ENCODE results near the gene HTR3A.
"Not testable (repeated sequence)": the region's sequence is repeated elsewhere in the genome, so short reads cannot be mapped to it uniquely, and the experiment has no call there.

Gene HTR3A

DNA sequence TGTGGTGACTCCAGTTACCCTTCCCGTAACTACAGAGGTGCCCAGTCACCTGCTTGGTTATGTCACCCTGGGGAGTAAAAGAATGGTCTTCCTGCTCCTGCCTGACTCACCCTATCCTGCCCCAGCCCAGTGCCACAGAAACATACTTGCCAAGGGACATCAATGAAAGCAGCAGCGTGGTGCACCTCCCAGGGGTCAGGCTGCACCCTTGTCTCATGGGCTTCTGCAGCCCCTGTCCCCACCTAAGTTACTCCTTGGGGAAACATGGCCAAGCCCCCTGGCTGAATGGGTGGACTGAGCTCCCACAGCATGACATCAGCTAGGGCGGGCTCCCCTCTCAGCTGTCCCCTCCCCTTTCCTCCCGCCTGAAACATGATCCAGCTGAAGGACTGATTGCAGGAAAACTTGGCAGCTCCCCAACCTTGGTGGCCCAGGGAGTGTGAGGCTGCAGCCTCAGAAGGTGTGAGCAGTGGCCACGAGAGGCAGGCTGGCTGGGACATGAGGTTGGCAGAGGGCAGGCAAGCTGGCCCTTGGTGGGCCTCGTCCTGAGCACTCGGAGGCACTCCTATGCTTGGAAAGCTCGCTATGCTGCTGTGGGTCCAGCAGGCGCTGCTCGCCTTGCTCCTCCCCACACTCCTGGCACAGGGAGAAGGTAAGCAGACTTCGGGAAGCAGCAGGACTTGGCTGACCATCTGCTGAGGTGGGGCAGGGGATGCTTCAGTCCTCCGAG lies at the start of gene HTR3A:
Gene HTR3A (plus strand): TSS at position 368 of the 730 bp plus-strand sequence. CDS start 218 bp downstream, at position 586.
- no peak for DNase-seq (ENCODE audit: low spot score)

DNA sequence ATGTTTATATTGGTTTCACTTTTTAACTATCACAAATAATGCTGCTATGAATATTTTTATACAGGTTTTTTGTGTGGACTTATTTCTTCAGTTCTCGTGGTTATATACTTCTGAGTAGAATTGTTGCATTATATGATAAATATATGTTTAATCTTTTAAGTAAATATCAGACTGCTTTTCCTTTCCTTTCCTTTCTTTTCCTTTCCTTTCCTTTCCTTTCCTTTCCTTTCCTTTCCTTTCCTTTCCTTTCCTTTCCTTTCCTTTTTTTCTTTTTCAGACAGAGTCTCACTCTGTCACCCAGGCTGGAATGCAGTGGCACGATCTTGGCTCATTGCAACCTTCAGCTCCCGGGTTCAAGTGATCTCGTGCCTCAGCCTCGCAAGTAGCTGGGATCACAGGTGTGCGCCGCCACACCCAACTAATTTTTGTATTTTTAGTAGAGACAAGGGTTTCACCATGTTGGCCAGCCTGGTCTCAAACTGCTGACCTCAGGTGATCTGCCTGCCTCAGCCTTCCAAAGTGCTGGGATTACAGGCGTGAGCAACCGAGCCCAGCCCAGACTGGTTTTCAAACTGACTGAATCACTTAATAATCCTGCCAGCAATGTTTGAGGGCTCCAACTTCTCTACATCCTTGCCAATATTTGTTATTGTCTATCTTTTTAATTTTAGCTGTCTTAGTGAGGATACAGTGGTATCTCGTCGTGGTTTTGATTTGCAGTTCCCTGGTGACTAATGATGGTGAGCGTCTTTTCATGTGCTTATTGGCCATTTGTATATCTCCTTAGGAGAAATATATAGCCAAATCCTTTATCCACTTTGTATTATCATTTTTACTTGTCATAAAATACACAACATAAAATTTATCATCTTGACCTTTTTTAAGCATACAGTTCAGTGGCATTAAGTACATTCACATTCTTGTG lies 48.4 kb upstream of the HTR3A start:
- DNase-seq (ENCODE audit: low spot score): no peak

DNA sequence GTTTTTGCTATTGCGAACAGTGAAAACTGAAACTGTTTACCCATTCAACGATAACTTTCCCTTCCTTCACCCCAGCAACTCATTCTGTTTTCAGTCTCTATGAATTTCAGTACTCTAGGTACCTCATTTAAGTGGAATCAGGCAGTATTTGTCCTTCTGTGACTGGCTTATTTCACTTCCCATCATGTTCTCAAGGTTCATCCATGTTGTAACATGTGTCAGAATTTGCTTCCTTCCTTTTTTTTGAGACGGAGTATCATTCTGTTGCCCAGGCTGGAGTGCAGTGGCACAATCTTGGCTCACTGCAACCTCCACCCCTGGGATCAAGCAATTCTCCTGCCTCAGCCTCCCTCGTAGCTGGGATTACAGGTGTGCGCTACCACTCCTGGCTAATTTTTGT lies 46.6 kb upstream of the HTR3A start:
- no peak for DNase-seq (ENCODE audit: low spot score)

GRCh38 chr11:113932788-113933187 lies 42.1 kb upstream of the HTR3A start:
- no peak for DNase-seq (ENCODE audit: low spot score)

- not testable (repeated sequence) for DNase-seq (ENCODE audit: low spot score)
Measured at GRCh38 chr11:113934193-113934592, 40.7 kb upstream of the HTR3A start.

DNA sequence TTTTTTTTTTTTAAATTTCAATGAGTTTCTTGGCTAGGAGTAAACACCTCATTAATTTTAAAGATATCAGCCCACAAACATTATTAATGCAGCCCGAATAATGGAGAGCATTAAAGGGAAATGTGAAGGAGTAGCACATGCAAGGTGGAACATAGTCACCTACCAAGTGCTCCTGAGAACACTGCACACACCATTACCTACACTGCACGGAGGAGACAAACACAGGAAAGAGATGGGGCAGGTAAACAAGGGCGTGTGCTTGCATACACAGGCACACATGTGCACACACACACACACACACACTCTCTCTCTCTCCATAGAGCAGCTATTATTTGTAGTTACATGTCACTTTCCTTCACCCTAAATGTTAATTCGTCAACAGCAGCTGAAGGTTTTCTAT lies 40.1 kb upstream of the HTR3A start:
- DNase-seq (ENCODE audit: low spot score): no peak

DNA sequence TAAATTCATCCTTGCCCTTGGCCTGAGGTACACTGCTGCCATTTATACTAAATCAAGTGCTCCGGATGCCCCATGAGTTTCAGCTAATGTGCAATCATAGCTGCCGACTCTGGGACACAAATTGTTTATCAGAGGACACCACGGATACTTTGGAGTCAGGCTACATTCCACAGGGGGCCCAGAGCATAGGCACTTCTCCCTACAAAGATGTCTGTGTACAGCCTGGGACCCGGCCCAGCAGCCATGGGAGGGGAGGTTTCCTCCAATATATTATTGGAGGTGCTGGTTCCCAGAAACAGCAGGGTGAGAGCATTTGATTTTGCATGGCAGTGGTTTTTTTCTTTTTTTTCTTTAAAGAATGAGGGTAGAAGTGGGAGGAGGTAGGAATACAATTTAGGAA lies 39.0 kb upstream of the HTR3A start:
- DNase-seq (ENCODE audit: low spot score): no peak

- no peak for DNase-seq (ENCODE audit: low spot score)
Measured at GRCh38 chr11:113937918-113938317, 37.0 kb upstream of the HTR3A start.

DNA sequence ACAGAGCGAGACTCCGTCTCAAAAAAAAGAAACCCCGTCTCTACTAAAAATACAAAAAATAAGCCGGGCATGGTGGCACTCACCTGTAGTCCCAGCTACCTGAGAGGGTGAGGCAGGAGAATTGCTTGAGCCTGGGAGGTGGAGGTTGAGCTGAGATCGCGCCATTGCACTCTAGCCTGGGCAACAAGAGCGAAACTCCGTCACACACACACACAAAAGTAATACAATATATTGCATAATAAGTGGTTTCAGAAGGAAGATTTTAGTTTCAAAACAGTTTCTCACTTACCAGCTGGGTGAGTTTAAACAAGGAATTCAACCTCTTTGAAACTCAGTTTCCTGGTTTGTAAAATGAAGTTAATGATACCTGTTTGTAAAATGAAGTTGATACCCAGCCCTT lies 32.7 kb upstream of the HTR3A start:
- DNase-seq (ENCODE audit: low spot score): no peak

DNA sequence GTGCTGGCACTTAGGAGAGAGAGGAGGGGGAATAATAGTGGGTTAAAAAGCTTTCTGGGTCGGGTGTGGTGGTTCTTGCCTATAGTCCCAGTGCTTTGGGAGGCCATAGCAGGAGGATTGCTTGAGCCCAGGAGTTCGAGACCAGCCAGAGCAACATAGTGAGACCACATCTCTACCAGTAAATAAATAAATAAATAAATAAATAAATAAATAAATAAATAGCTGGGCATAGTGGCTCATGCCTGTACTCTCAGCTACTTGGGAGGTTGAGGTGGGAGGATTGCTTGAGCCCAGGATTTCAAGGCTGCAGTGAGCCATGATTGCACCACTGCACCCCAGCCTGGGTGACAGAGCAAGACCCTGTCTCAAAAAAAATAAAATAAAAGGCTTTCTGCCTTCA lies 28.7 kb upstream of the HTR3A start:
- DNase-seq (ENCODE audit: low spot score): not testable (repeated sequence)

- no peak for DNase-seq (ENCODE audit: low spot score)
Measured at GRCh38 chr11:113947994-113948393, 26.9 kb upstream of the HTR3A start.

- DNase-seq (ENCODE audit: low spot score): no peak
Measured at GRCh38 chr11:113949891-113950290, 25.0 kb upstream of the HTR3A start.

DNA sequence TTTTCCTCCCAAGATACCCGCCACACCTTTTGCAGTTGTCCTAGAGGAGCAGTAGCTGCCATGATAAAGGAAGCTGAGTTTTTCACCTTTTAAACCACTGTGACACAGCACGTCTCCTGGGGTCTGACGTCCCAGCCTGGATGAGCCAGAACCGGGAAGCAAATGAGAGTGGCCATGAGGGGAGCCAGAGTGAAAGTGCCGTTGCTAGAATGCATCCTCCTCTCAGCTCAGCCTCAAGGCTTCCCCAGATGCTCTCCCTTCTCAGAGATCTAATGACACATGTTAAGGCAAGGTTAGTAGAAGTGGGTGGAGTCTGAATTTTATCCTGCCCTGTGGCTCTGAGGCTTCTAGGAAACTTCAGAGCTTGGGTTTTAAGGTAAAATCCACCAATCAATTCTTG lies 23.4 kb upstream of the HTR3A start:
- no peak for DNase-seq (ENCODE audit: low spot score)

DNA sequence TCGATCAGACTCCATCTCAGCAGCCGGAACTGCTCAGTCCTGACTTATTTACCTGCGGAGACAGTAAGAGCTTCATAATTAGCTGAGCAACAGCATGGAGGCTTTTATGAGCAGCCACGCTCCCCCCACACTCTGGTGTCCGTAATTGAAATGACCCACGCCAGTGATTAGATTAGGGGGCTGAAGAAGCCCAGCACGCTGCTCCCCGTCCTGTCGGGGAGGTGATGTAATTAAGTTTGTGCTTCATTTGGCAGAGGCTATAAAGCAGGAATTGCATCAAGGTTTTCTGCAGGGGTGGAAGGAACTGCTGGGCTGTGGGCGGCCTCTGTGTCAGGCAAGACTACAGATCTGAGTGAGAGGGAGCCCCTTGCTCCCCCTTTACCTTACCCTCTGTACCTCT lies 22.8 kb upstream of the HTR3A start:
- DNase-seq (ENCODE audit: low spot score): no peak

GRCh38 chr11:113952588-113952987 lies 22.3 kb upstream of the HTR3A start:
- no peak for DNase-seq (ENCODE audit: low spot score)

DNA sequence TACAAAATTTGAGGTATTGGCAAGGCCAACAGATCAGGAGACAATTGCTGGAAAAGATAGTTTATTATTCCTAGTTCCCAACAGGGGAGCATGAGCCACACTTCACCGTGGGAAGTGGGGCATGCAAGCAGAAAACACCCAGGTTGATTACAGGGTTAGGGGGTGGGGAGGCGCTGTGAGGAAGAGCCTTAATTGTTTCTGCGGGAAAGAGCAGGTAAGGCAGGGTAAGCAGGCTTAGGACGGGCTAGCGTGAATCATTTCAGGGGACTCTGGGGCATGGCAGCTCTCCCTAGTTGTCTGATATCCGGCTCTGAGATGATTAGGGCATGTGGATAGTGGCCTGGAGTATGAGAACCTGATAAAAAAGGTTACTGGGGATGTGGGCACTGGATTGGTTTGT lies 20.7 kb upstream of the HTR3A start:
- no peak for DNase-seq (ENCODE audit: low spot score)

- no peak for DNase-seq (ENCODE audit: low spot score)
Measured at GRCh38 chr11:113956986-113957385, 17.9 kb upstream of the HTR3A start.

- DNase-seq (ENCODE audit: low spot score): no peak
Measured at GRCh38 chr11:113960702-113961330, 14.1 kb upstream of the HTR3A start.

GRCh38 chr11:113967361-113967760 lies 7.5 kb upstream of the HTR3A start:
- DNase-seq (ENCODE audit: low spot score): no peak

DNA sequence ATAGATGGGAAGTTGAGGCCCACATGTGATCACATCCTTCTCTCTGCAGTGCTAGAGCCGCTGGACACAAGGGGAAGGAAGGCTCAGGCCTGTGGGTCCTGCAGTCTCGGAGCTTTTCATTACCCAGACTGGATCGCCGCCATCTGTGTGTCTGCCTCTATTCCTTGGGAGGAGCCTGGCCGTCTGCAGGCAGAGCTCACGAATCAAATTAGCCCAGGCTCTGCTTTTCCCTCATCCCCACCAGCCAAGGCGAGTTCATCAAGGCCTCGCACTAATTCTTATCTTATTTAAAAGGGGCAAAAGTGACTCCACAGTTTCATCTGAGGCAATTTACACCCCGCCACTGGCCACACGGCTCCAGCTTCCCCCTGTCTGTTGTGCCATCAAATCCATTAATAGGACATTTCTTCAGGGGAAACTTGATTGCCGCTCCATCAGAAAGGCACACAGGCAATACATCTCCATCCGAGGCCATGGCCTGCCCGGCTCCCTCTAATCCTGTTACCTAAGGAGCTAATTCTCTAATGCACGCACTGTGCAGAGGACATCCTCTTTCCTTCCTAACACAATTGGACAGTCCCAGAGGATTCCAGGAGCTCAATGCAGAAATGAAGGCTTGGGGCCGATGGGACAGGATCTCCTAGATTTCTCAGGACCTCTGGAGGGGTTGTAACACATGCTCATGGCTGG lies 3.3 kb upstream of the HTR3A start:
- DNase-seq (ENCODE audit: low spot score): no peak

- no peak for DNase-seq (ENCODE audit: low spot score)
Measured at GRCh38 chr11:113977071-113977490, 2.2 kb downstream of the HTR3A start.

GRCh38 chr11:113977701-113978100 lies 2.8 kb downstream of the HTR3A start:
- no peak for DNase-seq (ENCODE audit: low spot score)

Measured in left forelimb (tissue), 1 donor.